HG03442 (cell line): ENCODE measurements around the gene PGA4.
"Not testable (repeated sequence)": the region's sequence is repeated elsewhere in the genome, so short reads cannot be mapped to it uniquely, and the experiment has no call there.

Experiments
- ATAC-seq: cut with Tn5 transposase; IDR thresholded peaks from one replicate; pipeline ENCODE4 v1.9.1; 2021; ENCODE audit warnings: mild to moderate bottlenecking, moderate library complexity; ENCODE audit not compliant: unreplicated experiment

PGA4 gene

DNA sequence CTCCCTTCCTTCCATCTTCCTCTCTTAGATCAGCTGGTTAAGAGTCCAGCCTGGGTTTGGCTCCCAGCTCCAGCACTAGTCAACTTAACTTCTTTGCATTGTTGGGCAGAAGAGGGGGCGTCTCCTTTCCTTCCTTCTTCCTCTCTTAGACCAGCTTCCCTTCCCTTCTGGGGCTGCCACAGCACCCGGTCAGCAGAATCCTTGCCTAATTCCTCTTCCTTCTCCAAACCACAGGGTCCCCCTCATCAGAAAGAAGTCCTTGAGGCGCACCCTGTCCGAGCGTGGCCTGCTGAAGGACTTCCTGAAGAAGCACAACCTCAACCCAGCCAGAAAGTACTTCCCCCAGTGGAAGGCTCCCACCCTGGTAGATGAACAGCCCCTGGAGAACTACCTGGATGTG, 18.3 kb upstream of the PGA4 start:
- ATAC-seq = not testable (repeated sequence)

- ATAC-seq = not testable (repeated sequence)
These were observed 17.6 kb upstream of the PGA4 start for GRCh38 chr11:61204502-61205059.

GRCh38 chr11:61207636-61208310, 14.4 kb upstream of the PGA4 start:
- not testable (repeated sequence) for ATAC-seq

DNA sequence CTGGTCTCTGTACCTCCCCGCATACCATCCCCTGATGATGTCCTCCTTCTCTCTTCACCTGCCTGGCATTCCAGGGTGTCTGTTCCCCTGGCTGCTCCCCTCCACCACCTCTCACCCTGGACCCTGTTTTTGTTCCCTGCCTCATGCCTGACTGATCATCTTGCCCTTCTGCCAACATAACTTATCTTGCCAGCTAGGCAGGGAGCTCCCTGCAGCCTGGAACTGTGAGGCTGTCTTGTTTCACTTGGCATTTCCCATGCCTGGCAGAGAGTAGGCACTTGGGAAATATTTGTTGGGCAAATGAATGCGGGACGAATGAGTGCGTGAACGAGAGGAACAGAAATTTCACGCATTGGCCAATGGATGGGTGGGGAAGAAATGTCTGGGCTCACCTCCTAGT, 11.5 kb upstream of the PGA4 start:
- ATAC-seq = not testable (repeated sequence)

DNA sequence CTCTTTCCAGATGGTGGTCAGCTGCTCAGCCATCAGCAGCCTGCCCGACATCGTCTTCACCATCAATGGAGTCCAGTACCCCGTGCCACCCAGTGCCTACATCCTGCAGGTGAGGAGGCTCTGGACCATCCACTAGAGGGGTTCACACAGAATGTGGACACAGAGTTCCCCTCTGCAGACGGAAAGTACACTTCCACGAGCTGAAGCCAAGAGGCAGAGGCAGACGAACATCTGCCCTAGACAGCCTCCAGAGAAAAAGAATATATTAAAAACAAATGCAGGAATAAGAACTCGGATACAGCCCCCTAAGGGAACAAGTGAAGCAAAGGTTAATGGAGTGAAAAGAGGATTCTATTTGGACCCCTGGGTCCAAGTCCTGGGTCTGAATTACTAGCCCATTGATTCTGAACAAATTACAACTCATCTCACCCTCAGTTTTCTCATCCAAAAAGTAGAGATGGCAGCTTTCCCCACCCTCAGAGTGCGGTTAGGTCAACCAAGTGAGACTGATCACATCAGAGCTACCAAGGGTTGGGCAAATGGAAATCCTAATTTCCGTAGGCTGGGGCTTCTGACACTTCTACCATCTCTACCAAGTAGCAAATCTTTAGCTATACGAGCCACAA, 10.7 kb upstream of the PGA4 start:
- ATAC-seq = not testable (repeated sequence)

- ATAC-seq = not testable (repeated sequence)
These were observed 9.9 kb upstream of the PGA4 start for GRCh38 chr11:61212202-61212601.

DNA sequence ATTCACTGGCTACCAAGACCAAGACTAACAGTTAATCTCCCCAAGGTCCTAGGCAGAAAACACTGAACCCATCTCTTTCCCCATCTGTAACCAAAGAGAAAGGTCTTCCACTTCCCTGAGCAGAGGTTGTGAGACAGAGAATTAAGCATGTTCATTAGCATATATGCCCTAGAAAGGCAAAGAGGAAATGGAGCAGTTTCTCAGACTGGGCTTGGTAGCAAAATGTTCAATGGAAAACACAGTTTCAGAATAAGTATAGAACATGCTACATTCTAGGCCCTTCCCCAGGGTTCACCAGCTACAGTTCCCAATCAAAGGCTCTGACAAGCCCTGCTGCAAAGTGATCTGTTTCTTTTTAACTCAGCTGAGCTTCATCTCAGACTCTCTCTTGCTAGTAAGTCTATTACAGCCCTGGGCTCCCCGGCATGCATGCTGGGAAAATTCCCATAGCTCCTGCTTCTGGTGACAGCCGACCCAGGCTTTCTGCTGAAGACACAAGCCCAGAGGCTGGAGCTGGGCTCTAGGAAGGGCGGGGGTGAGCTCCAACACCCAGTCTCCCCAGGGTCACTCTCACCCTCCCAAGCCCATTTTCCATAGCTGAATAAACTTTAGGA, 8.3 kb upstream of the PGA4 start:
- ATAC-seq = not testable (repeated sequence)

DNA sequence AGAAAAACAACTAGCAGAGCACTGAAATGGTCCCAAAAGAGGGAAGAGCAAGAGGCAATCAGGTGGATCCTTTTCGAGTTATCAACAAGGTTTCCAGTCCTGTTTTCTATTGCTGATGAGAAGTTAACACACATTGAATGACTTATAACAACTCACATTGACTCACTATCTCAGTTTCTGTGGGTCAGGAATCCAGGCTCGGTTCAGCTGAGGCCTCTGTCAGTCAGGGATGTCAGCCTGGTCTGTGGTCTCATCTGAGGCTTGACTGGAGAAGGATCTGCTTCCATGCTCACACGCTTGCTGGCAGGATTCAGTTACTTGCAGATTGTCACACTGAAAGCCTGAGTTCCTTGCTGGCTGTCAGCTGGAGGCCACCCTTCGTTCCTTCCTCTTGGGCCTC, 3.8 kb upstream of the PGA4 start:
- not testable (repeated sequence) for ATAC-seq

GRCh38 chr11:61219016-61219415, 3.1 kb upstream of the PGA4 start:
- not testable (repeated sequence) for ATAC-seq

GRCh38 chr11:61222692-61223091, 545 bp downstream of the PGA4 start:
- ATAC-seq = not testable (repeated sequence)

- ATAC-seq = not testable (repeated sequence)
These were observed 4.5 kb downstream of the PGA4 start for GRCh38 chr11:61226457-61227137.

GRCh38 chr11:61229458-61229857, 7.3 kb downstream of the PGA4 start:
- ATAC-seq = not testable (repeated sequence)

GRCh38 chr11:61231033-61231432, 8.9 kb downstream of the PGA4 start:
- ATAC-seq = not testable (repeated sequence)

DNA sequence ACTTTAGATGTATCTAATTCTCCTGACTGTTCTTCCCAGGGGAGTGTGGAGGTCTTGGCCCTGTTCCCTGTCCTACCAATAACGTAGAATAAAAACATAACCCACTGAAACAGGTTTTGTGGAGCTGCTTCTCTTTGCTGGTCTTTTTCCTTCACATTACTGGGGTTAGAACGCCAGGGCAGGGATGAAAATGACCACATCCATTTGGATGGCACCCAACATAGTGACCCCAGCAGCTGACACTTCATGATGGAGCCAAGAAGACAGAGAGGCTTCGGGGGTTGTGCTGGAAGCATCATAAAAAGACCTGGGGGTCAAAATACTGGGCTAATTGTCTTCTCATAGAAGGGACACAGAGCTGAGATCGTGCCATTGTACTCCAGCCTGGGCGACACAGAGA, 9.4 kb downstream of the PGA4 start:
- ATAC-seq = not testable (repeated sequence)

- ATAC-seq = not testable (repeated sequence)
These were observed 10.5 kb downstream of the PGA4 start for GRCh38 chr11:61232548-61233145.

GRCh38 chr11:61237130-61237529, 15.0 kb downstream of the PGA4 start:
- ATAC-seq = not testable (repeated sequence)

DNA sequence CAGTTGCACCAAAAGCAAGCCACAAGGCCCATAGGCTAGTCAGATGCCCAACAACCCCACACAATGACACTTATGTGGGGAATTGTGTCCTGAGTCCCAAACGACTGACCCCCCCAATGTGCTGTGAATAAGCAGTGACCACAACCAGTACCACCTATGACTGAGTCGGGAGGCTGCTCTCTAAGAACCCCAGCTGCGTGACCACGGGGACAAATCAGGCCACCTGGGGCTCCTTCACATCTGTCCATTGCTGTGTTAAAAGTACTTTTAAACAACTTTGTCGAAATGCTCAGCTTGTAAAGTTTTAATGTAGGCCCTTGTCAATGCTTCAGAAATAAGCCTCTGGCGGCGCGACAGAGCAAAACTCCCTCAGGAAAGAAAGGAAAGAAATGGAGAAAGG, 18.1 kb downstream of the PGA4 start:
- not testable (repeated sequence) for ATAC-seq

DNA sequence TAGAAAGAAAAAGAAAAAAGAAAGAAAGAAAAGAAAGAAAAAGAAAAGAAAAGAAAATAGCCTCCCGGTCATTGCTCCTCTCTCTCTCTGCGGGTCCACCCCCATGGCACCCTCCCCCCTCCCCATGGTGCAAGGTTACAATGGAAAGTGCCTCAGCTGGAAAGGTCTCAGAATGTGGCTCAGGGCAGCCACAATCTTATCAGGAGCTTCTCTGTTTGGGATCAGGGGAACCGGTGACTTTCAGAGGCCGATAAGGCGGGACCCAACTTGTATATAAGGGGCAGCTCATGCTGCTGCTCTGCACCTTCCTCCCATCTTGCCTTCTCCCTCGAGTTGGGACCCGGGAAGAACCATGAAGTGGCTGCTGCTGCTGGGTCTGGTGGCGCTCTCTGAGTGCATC, 18.7 kb downstream of the PGA4 start, which contains the start of gene PGA5:
Gene PGA5, plus strand, starts transcription at position 301 of the 400 bp plus-strand sequence. Its CDS starts 52 bp downstream, at position 353.
- ATAC-seq = not testable (repeated sequence)

DNA sequence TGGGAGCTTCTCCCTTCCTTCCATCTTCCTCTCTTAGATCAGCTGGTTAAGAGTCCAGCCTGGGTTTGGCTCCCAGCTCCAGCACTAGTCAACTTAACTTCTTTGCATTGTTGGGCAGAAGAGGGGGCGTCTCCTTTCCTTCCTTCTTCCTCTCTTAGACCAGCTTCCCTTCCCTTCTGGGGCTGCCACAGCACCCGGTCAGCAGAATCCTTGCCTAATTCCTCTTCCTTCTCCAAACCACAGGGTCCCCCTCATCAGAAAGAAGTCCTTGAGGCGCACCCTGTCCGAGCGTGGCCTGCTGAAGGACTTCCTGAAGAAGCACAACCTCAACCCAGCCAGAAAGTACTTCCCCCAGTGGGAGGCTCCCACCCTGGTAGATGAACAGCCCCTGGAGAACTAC, 19.4 kb downstream of the PGA4 start:
- ATAC-seq = not testable (repeated sequence)

DNA sequence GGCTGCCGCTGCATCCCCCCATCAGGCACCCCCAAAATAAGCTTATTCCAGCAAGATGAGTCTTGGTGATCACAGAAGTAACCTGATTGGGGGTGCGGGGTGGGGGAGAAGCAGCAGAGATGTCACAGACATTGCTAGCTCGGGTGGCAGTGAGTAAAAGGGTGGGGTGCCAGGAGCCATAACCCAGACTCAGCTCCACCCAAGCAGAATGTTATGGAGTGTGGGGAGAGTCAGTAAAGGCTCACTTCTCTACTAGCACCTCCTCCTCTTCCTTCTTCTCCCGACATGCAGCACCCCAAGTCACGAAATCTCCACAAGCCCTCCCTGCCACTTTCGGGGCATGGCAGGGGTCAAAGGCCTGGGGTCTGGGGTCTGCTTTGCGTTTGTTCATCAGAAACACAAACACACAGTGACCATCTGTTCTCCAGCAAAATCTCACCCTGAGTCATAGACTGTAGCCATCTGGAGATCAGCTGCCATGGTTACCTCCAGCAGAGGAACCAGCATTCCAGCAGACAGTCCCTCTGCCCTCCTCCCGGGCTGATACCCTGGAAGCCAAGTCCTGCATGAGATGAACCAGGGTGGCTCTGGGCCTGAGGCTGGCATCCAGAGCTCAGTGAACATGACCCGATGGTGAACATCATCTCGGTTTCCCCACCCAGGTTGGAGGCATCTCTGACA, 23.3 kb downstream of the PGA4 start:
- not testable (repeated sequence) for ATAC-seq
